ENCODE measurements around the gene RPS21. TPM values are rescaled to one million over a fixed set of nuclear protein-coding genes. Genes with fewer than 3 reads are reported as not detected.

Gene RPS21
- total and polyA plus RNA-seq, 2 of the 4 experiments (the other 2 are of a cell fraction), result 2,710 to 4,298 TPM

GRCh38 chr20:62355878-62356588 is 30.9 kb upstream of the RPS21 start:
- no peak overlapping the region for H3K23ac ChIP-seq (ENCODE audit: low read depth, low read length)
- CTCF ChIA-PET, result interaction anchor here (1.3 to 1.4 kb wide), 2 partner anchors 11 to 13 kb away, joined by 4 read pairs; no protein-coding TSS in a partner anchor
- in situ Hi-C loops (cut with MboI; ENCODE audit: low sequenced_read_pairs) (no loop called here), dilution Hi-C loops (cut with HindIII; ENCODE audit: low sequenced_read_pairs, unreplicated experiment) (no loop called here), intact Hi-C loops (cut with micrococcal nuclease) (no loop called here)
- peak overlapping the region; percentile 62 for H2BK120ac ChIP-seq (ENCODE audit: low read depth, low read length)
- no peak overlapping the region for H2BK5ac ChIP-seq (ENCODE audit: low read depth, low read length, poor library complexity, severe bottlenecking)
- H2BK20ac ChIP-seq (ENCODE audit: low read depth, low read length), result no peak overlapping the region; the same call in 1 of the 2 replicates
- WGBS, 2 experiments (ENCODE audit: extremely low coverage in 2 of 2, insufficient read length in 1 of 2), result 20% methylated on average over 5 of the region's 29 CpGs; no CpG with 5 or more reads in 1 of the 2 experiments
- no peak overlapping the region for H3K9ac ChIP-seq (ENCODE audit: low read depth, low read length)
- TF ChIP-seq CHD1 (IDR thresholded peaks at IDR 0.05; ENCODE audit: low read depth, low read length) (no peak), FOS (IDR thresholded peaks at IDR 0.05; ENCODE audit: low read depth, low read length) (no peak), USF2 (IDR thresholded peaks at IDR 0.05; ENCODE audit: low read depth, low read length) (no peak), RAD21 (IDR thresholded peaks at IDR 0.05; ENCODE audit: low read length) (no peak), RFX5 (IDR thresholded peaks at IDR 0.05; ENCODE audit: low read depth, low read length) (no peak), SMC3 (IDR thresholded peaks at IDR 0.05; ENCODE audit: low read depth, low read length) (no peak), MXI1 (IDR thresholded peaks at IDR 0.05; ENCODE audit: borderline replicate concordance, low read depth, low read length) (no peak)
- TF ChIP-seq, protein P1, sequence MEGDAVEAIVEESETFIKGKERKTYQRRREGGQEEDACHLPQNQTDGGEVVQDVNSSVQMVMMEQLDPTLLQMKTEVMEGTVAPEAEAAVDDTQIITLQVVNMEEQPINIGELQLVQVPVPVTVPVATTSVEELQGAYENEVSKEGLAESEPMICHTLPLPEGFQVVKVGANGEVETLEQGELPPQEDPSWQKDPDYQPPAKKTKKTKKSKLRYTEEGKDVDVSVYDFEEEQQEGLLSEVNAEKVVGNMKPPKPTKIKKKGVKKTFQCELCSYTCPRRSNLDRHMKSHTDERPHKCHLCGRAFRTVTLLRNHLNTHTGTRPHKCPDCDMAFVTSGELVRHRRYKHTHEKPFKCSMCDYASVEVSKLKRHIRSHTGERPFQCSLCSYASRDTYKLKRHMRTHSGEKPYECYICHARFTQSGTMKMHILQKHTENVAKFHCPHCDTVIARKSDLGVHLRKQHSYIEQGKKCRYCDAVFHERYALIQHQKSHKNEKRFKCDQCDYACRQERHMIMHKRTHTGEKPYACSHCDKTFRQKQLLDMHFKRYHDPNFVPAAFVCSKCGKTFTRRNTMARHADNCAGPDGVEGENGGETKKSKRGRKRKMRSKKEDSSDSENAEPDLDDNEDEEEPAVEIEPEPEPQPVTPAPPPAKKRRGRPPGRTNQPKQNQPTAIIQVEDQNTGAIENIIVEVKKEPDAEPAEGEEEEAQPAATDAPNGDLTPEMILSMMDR (conservative IDR thresholded peaks at IDR 0.05; ENCODE audit: low read depth, low read length), result no peak
- TF ChIP-seq, protein P2, sequence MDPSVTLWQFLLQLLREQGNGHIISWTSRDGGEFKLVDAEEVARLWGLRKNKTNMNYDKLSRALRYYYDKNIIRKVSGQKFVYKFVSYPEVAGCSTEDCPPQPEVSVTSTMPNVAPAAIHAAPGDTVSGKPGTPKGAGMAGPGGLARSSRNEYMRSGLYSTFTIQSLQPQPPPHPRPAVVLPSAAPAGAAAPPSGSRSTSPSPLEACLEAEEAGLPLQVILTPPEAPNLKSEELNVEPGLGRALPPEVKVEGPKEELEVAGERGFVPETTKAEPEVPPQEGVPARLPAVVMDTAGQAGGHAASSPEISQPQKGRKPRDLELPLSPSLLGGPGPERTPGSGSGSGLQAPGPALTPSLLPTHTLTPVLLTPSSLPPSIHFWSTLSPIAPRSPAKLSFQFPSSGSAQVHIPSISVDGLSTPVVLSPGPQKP (IDR thresholded peaks at IDR 0.05; ENCODE audit: borderline replicate concordance, low read depth, low read length), result no peak
- no peak overlapping the region for H4K91ac ChIP-seq (ENCODE audit: insufficient read depth, low read depth, low read length)
- no peak overlapping the region for H3K56ac ChIP-seq (ENCODE audit: extremely low read depth, insufficient read depth, low read length)
- no peaks in the 10 kb centered on the region; the same call in 1 of the 2 replicates for H4K20me1 ChIP-seq (ENCODE audit: insufficient read depth, low read length)
- no peak overlapping the region for H3K4me3 ChIP-seq (ENCODE audit: insufficient read depth, low read depth, low read length)
- H3K9me3 ChIP-seq (ENCODE audit: control insufficient read depth, insufficient read depth, low read length), result no peaks in the 10 kb centered on the region
- no peaks in the 10 kb centered on the region for H3K27me3 ChIP-seq (ENCODE audit: control insufficient read depth, insufficient read depth, low read length)
- 0 out of 2 replicates have a peak overlapping the region, but pooled peaks have one; percentile 24 for H3K27ac ChIP-seq (ENCODE audit: insufficient read depth, low read length)
- peak overlapping the region; percentile 69 for H2AFZ ChIP-seq (replicated peaks; ENCODE audit: low read length, poor library complexity)
- no peak overlapping the region; the same call in 2 of the 3 replicates for H2BK15ac ChIP-seq (ENCODE audit: low read depth, low read length)
- H3K9me1 ChIP-seq (ENCODE audit: insufficient read depth, low read length), result no peaks in the 10 kb centered on the region
- no peaks in the 10 kb centered on the region for H3K79me1 ChIP-seq (ENCODE audit: low read depth in 1 of 2, low read length in 2 of 2)
- BruUV-seq (replicated peaks), result no TSS peak
- ATAC-seq (ENCODE audit: low read depth) (peak; percentile 18), DNase-seq (no peak)
- H3K36me3 ChIP-seq (ENCODE audit: control insufficient read depth, insufficient read depth, low read length), result peaks cover 6% of the 10 kb centered on the region; the same call in 1 of the 2 replicates
- peak overlapping the region in 1 of 2 experiments; percentile 69; a peak in 1 of 4 replicates for H4K8ac ChIP-seq (ENCODE audit: low read depth in 2 of 2, low read length in 2 of 2)
- peak overlapping the region; percentile 36; the same call in 1 of the 2 replicates for H3K4me2 ChIP-seq (ENCODE audit: low read depth, low read length)
- H3K14ac ChIP-seq (replicated peaks; ENCODE audit: low read depth, low read length), result peak overlapping the region; percentile 52
- peaks cover 28% of the 10 kb centered on the region for H3K4me1 ChIP-seq (ENCODE audit: control insufficient read depth, insufficient read depth, low read length)
- no peak overlapping the region for H3K18ac ChIP-seq (ENCODE audit: low read depth, low read length)
- H2AK5ac ChIP-seq (ENCODE audit: low read depth, low read length), result no peak overlapping the region
- H3K4ac ChIP-seq (ENCODE audit: low read depth, low read length), result peak overlapping the region; percentile 61
- 0 out of 2 replicates have a peak overlapping the region, but pooled peaks have one; percentile 33 for H4K5ac ChIP-seq (ENCODE audit: low read depth, low read length)
- peak overlapping the region; percentile 86 for H2AK9ac ChIP-seq (replicated peaks; ENCODE audit: low read depth, low read length, poor library complexity)
- POLR2A ChIA-PET (ENCODE audit: unreplicated experiment), result no interaction called here

All from IMR-90 (cell line).